ENCODE data around the gene PDGFA.

DNA sequence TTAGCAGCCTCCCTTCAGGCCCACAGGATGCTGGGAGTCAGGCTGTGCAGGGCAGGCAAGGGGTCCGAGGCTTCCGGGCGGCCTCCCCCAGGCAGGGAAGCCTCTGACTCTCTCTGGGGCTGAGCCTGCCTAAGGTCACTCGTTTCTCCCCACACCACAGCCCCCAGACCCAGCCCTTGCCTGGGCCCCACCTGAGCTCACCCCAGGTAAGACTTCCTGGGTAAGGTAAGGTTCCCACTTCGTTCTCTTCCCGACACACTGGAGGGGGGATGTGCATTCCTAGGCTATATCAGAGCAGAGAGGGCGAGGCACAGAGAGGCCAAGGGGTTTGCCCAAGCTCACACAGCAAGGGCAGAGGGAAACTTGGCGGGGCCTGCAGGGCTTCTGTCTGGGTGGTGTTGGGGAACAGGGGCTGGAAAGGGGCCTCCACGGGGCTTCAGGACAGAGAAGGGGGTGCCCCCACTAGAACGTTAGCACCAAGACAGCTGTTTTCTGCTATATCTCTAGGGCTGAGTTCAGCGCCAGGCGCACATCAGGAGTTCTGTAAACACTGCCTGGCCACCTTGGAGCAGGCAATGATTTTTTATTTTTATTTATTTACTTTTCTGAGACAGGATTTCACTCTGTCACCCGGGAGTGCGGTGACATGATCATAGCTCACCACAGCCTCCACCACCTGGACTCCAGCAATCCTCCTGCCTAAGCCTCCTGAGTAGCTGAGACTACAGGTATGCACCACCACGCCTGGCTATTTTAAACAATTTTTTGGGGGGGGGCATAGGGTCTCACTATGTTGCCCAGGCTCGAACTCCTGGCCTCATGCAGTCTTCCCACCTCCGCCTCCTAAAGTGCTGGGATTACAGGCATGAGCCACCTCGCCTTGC is 24.9 kb upstream of the PDGFA start:
- TF ChIP-seq EP300 (IDR thresholded peaks at IDR 0.05) = no peak
- TF ChIP-seq, protein P1, sequence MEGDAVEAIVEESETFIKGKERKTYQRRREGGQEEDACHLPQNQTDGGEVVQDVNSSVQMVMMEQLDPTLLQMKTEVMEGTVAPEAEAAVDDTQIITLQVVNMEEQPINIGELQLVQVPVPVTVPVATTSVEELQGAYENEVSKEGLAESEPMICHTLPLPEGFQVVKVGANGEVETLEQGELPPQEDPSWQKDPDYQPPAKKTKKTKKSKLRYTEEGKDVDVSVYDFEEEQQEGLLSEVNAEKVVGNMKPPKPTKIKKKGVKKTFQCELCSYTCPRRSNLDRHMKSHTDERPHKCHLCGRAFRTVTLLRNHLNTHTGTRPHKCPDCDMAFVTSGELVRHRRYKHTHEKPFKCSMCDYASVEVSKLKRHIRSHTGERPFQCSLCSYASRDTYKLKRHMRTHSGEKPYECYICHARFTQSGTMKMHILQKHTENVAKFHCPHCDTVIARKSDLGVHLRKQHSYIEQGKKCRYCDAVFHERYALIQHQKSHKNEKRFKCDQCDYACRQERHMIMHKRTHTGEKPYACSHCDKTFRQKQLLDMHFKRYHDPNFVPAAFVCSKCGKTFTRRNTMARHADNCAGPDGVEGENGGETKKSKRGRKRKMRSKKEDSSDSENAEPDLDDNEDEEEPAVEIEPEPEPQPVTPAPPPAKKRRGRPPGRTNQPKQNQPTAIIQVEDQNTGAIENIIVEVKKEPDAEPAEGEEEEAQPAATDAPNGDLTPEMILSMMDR (IDR thresholded peaks at IDR 0.05) = no peak
- TF ChIP-seq POLR2A (IDR thresholded peaks at IDR 0.05) = no peak

Data from ovary (tissue), 3 donors.